ENCODE results near the gene PDE10A. TPM values are rescaled to one million over a fixed set of nuclear protein-coding genes. Genes with fewer than 3 reads are reported as not detected.

PDE10A gene
- total and polyA plus RNA-seq, 2 of the 4 experiments (the other 2 are of a cell fraction), result 3.4 to 12.4 TPM

GRCh38 chr6:165566088-165566828 lies 96.8 kb downstream of the PDE10A start:
- no peak overlapping the region for H2BK15ac ChIP-seq (ENCODE audit: low read depth, low read length)
- dilution Hi-C loops (cut with HindIII; ENCODE audit: low sequenced_read_pairs, unreplicated experiment) (no loop called here), in situ Hi-C loops (cut with MboI; ENCODE audit: low sequenced_read_pairs) (no loop called here), intact Hi-C loops (cut with micrococcal nuclease) (no loop called here)
- no peak overlapping the region for H3K27ac ChIP-seq (ENCODE audit: insufficient read depth, low read length)
- no peaks in the 10 kb centered on the region for H3K9me3 ChIP-seq (ENCODE audit: control insufficient read depth, insufficient read depth, low read length)
- no peak overlapping the region for H2AK5ac ChIP-seq (ENCODE audit: low read depth, low read length)
- H3K4me1 ChIP-seq (ENCODE audit: control insufficient read depth, insufficient read depth, low read length), result peaks cover 6% of the 10 kb centered on the region
- no peaks in the 10 kb centered on the region for H4K20me1 ChIP-seq (ENCODE audit: insufficient read depth, low read length)
- no peak for ATAC-seq (ENCODE audit: low read depth)
- no peak overlapping the region for H2BK20ac ChIP-seq (ENCODE audit: low read depth, low read length)
- H3K79me1 ChIP-seq (ENCODE audit: low read depth in 1 of 2, low read length in 2 of 2), result peaks cover 4 to 41% of the 10 kb centered on the region in 2 experiments; a peak in 3 of 4 replicates
- H4K5ac ChIP-seq (ENCODE audit: low read depth, low read length), result no peak overlapping the region
- no peak overlapping the region for H2AK9ac ChIP-seq (replicated peaks; ENCODE audit: low read depth, low read length, poor library complexity)
- ChIA-PET POLR2A (ENCODE audit: unreplicated experiment) (interaction anchor here (0.6 kb wide), 2 partner anchors 78 to 101 kb away, joined by 3 read pairs; no protein-coding TSS in a partner anchor), CTCF (no interaction called here)
- no peak overlapping the region for H3K9ac ChIP-seq (ENCODE audit: low read depth, low read length)
- no peak overlapping the region for H3K56ac ChIP-seq (ENCODE audit: extremely low read depth, insufficient read depth, low read length)
- WGBS, 2 experiments (ENCODE audit: extremely low coverage in 2 of 2, insufficient read length in 1 of 2), result no CpG with 5 or more reads among the region's 5 CpGs
- no peak for TF ChIP-seq ELK1 (IDR thresholded peaks at IDR 0.05; ENCODE audit: borderline replicate concordance, low read depth, low read length)
- TF ChIP-seq RFX5 (IDR thresholded peaks at IDR 0.05; ENCODE audit: low read depth, low read length), result no peak
- no peak for TF ChIP-seq SMC3 (IDR thresholded peaks at IDR 0.05; ENCODE audit: low read depth, low read length)
- no peak for TF ChIP-seq RCOR1 (IDR thresholded peaks at IDR 0.05; ENCODE audit: insufficient replicate concordance, low read length)
- no peak for TF ChIP-seq CEBPB (IDR thresholded peaks at IDR 0.05; ENCODE audit: low read depth, low read length)
- no peak for TF ChIP-seq POLR2A (IDR thresholded peaks at IDR 0.05; ENCODE audit: low read depth, low read length)
- no peak for TF ChIP-seq USF2 (IDR thresholded peaks at IDR 0.05; ENCODE audit: low read depth, low read length)
- TF ChIP-seq MAZ (IDR thresholded peaks at IDR 0.05; ENCODE audit: borderline replicate concordance, low read depth, low read length), result no peak
- TF ChIP-seq RAD21 (IDR thresholded peaks at IDR 0.05; ENCODE audit: low read length), result no peak
- no peak for TF ChIP-seq NFE2L2 (IDR thresholded peaks at IDR 0.05; ENCODE audit: low read depth, low read length)
- H4K91ac ChIP-seq (ENCODE audit: insufficient read depth, low read depth, low read length), result no peak overlapping the region
- no peak overlapping the region for H2BK5ac ChIP-seq (ENCODE audit: low read depth, low read length, poor library complexity, severe bottlenecking)
- H2BK120ac ChIP-seq (ENCODE audit: low read depth, low read length), result no peak overlapping the region
- H3K27me3 ChIP-seq (ENCODE audit: control insufficient read depth, insufficient read depth, low read length), result no peaks in the 10 kb centered on the region
- H4K8ac ChIP-seq (ENCODE audit: low read depth in 2 of 2, low read length in 2 of 2), result no peak overlapping the region
- H3K14ac ChIP-seq (replicated peaks; ENCODE audit: low read depth, low read length), result no peak overlapping the region
- H3K9me1 ChIP-seq (ENCODE audit: insufficient read depth, low read length), result peaks cover 2% of the 10 kb centered on the region; the same call in 1 of the 2 replicates
- no peak overlapping the region for H3K4me3 ChIP-seq (ENCODE audit: insufficient read depth, low read depth, low read length)
- BruUV-seq (replicated peaks), result no TSS peak
- H2AFZ ChIP-seq (replicated peaks; ENCODE audit: low read length, poor library complexity), result no peak overlapping the region
- H3K4me2 ChIP-seq (ENCODE audit: low read depth, low read length), result no peak overlapping the region
- no peak overlapping the region for H3K4ac ChIP-seq (ENCODE audit: low read depth, low read length)
- no peaks in the 10 kb centered on the region for H3K36me3 ChIP-seq (ENCODE audit: control insufficient read depth, insufficient read depth, low read length)
- no peak overlapping the region for H3K18ac ChIP-seq (ENCODE audit: low read depth, low read length)
- no peak overlapping the region; the same call in 1 of the 2 replicates for H3K23ac ChIP-seq (ENCODE audit: low read depth, low read length)
- no peak for DNase-seq
